ENCODE results near the gene MKRN2. TPM values are rescaled to one million over a fixed set of nuclear protein-coding genes. Genes with fewer than 3 reads are reported as not detected.

Gene MKRN2
- total RNA-seq, 1 donor from 2014 or later = 23.4 TPM

DNA sequence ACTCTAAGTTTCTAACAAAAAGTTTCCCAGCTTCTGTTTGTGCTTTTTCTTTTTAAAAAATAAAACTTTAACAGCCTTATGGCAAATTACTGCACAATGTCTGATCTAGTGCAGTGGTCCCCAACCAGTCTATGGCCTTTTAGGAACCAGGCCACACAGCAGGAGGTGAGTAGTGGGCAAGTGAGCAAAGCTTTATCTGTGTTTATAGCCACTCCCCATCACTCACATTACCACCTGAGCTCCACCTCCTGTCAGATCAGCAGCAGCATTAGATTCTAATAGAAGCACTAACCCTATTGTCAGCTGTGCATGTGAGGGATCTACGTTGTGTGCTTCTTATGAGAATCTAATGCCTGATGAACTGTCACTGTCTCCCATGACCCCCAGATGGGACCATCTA, 5.6 kb downstream of the MKRN2 start:
- peaks cover 30% of the 10 kb centered on the region for H3K4me1 Mint-ChIP-seq (ENCODE audit: low read depth)
- no peak overlapping the region for H3K27ac Mint-ChIP-seq
- H3K4me3 Mint-ChIP-seq (ENCODE audit: low read depth) = no peak overlapping the region
- TF ChIP-seq, protein P1, sequence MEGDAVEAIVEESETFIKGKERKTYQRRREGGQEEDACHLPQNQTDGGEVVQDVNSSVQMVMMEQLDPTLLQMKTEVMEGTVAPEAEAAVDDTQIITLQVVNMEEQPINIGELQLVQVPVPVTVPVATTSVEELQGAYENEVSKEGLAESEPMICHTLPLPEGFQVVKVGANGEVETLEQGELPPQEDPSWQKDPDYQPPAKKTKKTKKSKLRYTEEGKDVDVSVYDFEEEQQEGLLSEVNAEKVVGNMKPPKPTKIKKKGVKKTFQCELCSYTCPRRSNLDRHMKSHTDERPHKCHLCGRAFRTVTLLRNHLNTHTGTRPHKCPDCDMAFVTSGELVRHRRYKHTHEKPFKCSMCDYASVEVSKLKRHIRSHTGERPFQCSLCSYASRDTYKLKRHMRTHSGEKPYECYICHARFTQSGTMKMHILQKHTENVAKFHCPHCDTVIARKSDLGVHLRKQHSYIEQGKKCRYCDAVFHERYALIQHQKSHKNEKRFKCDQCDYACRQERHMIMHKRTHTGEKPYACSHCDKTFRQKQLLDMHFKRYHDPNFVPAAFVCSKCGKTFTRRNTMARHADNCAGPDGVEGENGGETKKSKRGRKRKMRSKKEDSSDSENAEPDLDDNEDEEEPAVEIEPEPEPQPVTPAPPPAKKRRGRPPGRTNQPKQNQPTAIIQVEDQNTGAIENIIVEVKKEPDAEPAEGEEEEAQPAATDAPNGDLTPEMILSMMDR (IDR thresholded peaks at IDR 0.05; ENCODE audit: unreplicated experiment) = no peak
- H3K36me3 Mint-ChIP-seq (ENCODE audit: insufficient read depth) = peaks cover 10% of the 10 kb centered on the region
- no peaks in the 10 kb centered on the region for H3K27me3 Mint-ChIP-seq
- DNase-seq (ENCODE audit: low spot score, unreplicated experiment) = no peak
- peaks cover 3% of the 10 kb centered on the region for H3K9me3 Mint-ChIP-seq (ENCODE audit: low read depth)

DNA sequence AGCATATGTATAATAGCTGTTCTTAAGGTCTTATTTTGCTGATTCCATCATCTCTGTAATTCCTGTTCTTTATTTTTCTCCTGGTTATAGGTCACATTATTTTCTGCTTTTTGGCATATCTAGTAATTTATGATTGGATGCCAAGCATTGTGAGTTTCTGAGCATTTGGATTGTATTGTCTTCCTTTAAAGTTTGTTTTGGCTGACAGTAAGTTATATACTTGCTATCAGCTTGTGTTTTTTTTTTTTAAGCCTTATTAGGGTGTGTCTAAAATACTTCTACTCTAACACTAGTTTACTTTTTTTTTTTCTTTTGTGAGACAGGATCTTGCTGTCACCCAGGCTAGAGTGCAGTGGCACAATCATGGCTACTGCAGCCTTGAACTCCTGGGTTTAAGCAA, 10.1 kb downstream of the MKRN2 start:
- no peaks in the 10 kb centered on the region for H3K27me3 Mint-ChIP-seq
- H3K4me1 Mint-ChIP-seq (ENCODE audit: low read depth) = peaks cover 6% of the 10 kb centered on the region
- H3K27ac Mint-ChIP-seq = no peak overlapping the region

DNA sequence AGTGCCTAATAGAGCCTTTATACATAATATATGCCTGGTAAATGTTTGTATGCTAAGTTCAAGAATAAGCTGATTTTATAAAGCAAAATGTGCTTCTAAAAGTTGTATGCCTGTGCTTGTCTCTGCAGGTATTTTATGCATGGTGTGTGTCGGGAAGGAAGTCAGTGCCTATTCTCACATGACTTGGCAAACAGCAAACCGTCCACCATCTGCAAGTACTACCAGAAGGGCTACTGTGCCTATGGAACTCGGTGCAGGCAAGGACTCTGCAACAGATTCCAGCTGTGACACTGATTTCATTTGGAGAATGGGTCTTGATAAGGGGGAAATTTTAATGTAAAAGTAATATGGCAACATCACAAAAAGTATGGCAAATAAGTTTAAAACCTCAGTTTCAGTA, 11.9 kb downstream of the MKRN2 start:
- Mint-ChIP-seq H3K9me3 (ENCODE audit: low read depth) (peaks cover 3% of the 10 kb centered on the region), H3K27ac (no peak overlapping the region), H3K4me1 (ENCODE audit: low read depth) (no peaks in the 10 kb centered on the region), H3K36me3 (ENCODE audit: insufficient read depth) (peaks cover 28% of the 10 kb centered on the region), H3K4me3 (ENCODE audit: low read depth) (no peak overlapping the region), H3K27me3 (no peaks in the 10 kb centered on the region)
- no peak for DNase-seq (ENCODE audit: low spot score, unreplicated experiment)
- TF ChIP-seq, protein P1 (IDR thresholded peaks at IDR 0.05; ENCODE audit: unreplicated experiment) = no peak

More for the DNA sequence above, 10.1 kb downstream of the MKRN2 start:
- Mint-ChIP-seq H3K9me3 (ENCODE audit: low read depth) (peaks cover 3% of the 10 kb centered on the region), H3K4me3 (ENCODE audit: low read depth) (no peak overlapping the region), H3K36me3 (ENCODE audit: insufficient read depth) (peaks cover 21% of the 10 kb centered on the region)
- DNase-seq (ENCODE audit: low spot score, unreplicated experiment) = no peak
- TF ChIP-seq, protein P1 (IDR thresholded peaks at IDR 0.05; ENCODE audit: unreplicated experiment) = no peak

DNA sequence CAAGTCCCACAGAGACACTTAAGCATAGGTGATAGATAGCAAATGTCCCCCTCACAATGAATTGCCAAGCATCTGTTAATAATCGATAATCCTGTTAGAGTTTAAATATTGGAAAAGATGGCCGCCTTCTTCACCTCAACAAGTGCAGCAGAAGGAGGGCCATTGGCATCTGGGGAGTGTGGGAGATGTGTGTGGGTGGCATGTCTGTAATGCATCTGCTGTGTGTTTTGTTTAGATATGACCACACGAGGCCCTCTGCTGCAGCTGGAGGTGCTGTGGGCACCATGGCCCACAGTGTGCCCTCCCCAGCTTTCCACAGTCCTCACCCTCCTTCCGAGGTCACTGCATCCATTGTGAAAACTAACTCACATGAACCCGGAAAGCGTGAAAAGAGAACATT, 12.9 kb downstream of the MKRN2 start:
- TF ChIP-seq, protein P1 (IDR thresholded peaks at IDR 0.05; ENCODE audit: unreplicated experiment) = no peak
- H3K27me3 Mint-ChIP-seq = no peaks in the 10 kb centered on the region
- DNase-seq (ENCODE audit: low spot score, unreplicated experiment) = no peak
- no peak overlapping the region for H3K27ac Mint-ChIP-seq
- H3K4me3 Mint-ChIP-seq (ENCODE audit: low read depth) = no peak overlapping the region
- H3K4me1 Mint-ChIP-seq (ENCODE audit: low read depth) = no peaks in the 10 kb centered on the region
- H3K9me3 Mint-ChIP-seq (ENCODE audit: low read depth) = peaks cover 3% of the 10 kb centered on the region
- H3K36me3 Mint-ChIP-seq (ENCODE audit: insufficient read depth) = peaks cover 30% of the 10 kb centered on the region

DNA sequence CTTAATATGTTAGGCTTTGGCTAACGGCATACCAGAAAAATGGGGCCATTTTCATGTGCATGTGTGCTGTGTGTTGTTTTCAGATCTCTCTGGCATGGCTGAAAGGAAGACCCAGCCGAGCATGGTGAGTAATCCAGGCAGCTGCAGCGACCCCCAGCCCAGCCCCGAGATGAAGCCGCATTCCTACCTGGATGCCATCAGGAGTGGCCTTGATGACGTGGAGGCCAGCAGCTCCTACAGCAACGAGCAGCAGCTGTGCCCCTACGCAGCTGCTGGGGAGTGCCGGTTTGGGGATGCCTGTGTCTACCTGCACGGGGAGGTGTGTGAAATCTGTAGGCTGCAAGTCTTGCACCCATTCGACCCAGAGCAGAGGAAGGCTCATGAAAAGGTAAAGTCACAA, 15.1 kb downstream of the MKRN2 start:
- no peak for DNase-seq (ENCODE audit: low spot score, unreplicated experiment)
- Mint-ChIP-seq H3K9me3 (ENCODE audit: low read depth) (no peaks in the 10 kb centered on the region), H3K4me1 (ENCODE audit: low read depth) (no peaks in the 10 kb centered on the region), H3K36me3 (ENCODE audit: insufficient read depth) (peaks cover 24% of the 10 kb centered on the region), H3K27ac (no peak overlapping the region), H3K4me3 (ENCODE audit: low read depth) (no peak overlapping the region), H3K27me3 (no peaks in the 10 kb centered on the region)
- TF ChIP-seq, protein P1 (IDR thresholded peaks at IDR 0.05; ENCODE audit: unreplicated experiment) = no peak

All from progenitor cell of endocrine pancreas (in vitro differentiated cells).